ENCODE data around the gene TBC1D22A.

DNA sequence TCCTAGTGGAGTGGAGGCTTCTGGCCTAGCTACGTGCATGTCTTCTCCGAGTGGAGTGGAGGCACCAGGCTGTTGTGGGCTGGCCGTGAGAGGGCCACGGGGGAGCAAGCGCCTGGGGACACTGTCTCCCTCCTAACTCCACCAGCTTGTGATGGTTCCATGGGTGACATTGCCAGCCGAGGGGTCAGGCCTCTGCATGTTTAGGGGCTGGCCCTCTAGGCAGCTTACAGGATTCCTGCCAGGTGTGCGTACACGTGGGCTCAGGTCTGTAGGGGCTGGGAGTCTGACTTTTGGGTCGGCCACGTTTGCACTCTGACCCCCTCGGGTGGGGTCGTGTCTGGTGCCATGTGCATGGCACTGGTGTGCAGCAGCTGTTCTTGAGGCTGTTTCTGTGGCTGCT, 31.6 kb downstream of the TBC1D22A start:
- no peak for TF ChIP-seq CTCF (IDR thresholded peaks at IDR 0.05)
- TF ChIP-seq POLR2A (IDR thresholded peaks at IDR 0.05) = no peak

All from right lobe of liver (tissue), 4 donors.